HL-60 (cell line): ENCODE data around the gene CDC42BPB.

Source experiments
- DNase-seq, 2 experiments: peaks; one replicate each; pipeline ENCODE4 v3.0.0-alpha.2; 2010 to 2020; ENCODE audit warnings: low read depth in 1 of 2, low spot score in 1 of 2
- H3K27ac ChIP-seq: fragments of 250-450 bp; sonication (Bioruptor Pico); replicated peaks from 2 replicates; pipeline ENCODE4 v1.5.1; 2020; ENCODE audit warnings: mild to moderate bottlenecking, moderate library complexity
- H3K27me3 ChIP-seq: fragments of 250-450 bp; sonication (Bioruptor Pico); 2 replicates; pipeline ENCODE4 v1.5.1; 2021; ENCODE audit warnings: mild to moderate bottlenecking, moderate library complexity; ENCODE audit not compliant: insufficient read depth, poor library complexity, severe bottlenecking
- H3K4me3 ChIP-seq: replicated peaks from 2 replicates; pipeline ENCODE4 v1.5.1; 2011; ENCODE audit warnings: mild to moderate bottlenecking, control low read depth, low read length; ENCODE audit not compliant: insufficient read depth
- CTCF ChIP-seq: IDR thresholded peaks from one replicate; pipeline ENCODE4 v1.5.1; 2011; ENCODE audit warnings: low read length, control low read depth, inconsistent platforms; ENCODE audit not compliant: insufficient read depth
- GABPA ChIP-seq: IDR thresholded peaks from 2 replicates; pipeline ENCODE4 v1.6.1; 2012; ENCODE audit warnings: low read depth
- POLR2AphosphoS5 ChIP-seq: IDR thresholded peaks from 2 replicates; pipeline ENCODE4 v1.6.1; 2012; ENCODE audit warnings: low read depth
- REST ChIP-seq: IDR thresholded peaks from 2 replicates; pipeline ENCODE4 v1.6.1; 2012; ENCODE audit warnings: low read depth; ENCODE audit not compliant: insufficient replicate concordance
- SPI1 ChIP-seq: IDR thresholded peaks from 2 replicates; pipeline ENCODE4 v1.6.1; 2012; ENCODE audit warnings: low read depth, mild to moderate bottlenecking, borderline replicate concordance

The CDC42BPB gene

DNA sequence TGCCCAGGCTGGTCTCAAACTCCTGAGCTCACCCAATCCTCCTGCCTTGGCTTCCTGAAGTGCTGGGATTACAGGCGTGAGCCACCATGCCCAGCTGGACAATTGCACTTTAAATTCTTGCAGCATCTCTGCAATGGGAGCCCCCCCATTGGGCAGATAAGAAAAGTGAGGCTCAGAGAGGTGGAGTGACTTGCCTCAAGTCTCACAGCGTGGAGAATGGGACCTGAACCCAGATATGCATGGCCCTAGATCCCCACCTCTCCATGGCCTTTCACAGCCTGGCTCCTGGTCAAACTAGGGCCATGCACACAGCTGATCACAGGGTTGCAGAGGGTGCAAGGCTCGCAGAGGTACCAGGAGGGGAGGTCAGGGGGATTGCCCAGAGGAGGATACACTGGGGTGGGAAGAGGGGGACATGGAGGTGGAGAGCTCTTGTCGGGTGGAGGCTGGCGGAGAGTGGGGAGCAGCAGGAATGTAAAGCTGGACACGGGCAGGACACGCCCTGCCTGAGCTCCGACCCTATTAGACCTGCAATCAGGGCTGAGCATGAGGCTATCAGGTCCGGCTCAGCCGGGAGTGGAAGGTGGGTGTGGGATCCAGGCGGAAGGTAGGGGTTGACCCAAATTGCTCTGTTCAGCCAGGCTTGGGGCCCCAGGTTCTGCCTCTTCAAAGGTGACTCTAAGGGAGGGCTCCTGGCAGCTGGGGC lies 44.1 kb upstream of the CDC42BPB start:
- Histone ChIP-seq H3K27ac (no peak overlapping the region), H3K27me3 (peaks cover 27% of the 10 kb centered on the region)
- TF ChIP-seq CTCF (no peak), REST (no peak)

DNA sequence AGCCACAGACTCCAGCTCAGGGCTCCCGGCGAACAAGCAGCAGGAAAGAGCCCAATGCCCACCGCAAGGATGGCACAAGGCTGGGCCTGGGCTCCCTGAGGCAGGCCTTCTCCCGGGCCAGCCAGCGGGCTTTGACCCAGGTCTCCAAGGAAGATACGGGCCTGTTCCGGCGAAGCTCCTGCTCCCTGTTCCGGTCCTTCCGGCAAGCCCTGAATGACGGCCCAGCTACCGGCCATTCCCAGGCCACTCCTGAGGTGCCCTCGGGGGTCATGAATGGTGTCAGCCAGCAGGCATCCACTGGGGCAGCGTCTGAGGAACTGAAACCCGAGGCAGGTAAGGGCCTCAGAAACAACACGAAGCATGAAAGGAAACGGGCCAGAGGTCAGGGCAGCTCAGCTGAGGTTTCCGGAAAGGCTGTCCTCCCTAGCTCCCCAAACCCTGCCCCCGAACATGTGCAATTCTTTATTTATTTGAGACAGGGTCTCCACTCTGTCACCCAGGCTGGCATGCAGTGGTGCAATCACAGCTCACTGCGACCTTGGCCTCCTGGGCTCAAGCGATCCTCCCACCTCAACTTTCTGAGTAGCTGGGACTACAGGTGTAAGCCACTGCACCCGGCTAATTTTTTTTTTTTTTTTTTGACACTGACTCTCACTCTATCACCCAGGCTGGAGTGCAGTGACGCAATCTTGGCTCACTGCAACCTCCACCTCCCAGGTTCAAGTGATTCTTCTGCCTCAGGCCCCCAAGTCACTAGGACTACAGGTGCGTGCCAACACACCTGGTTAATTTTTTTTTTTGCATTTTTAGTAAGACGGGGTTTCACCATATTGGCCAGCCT lies 43.2 kb upstream of the CDC42BPB start:
- H3K27ac ChIP-seq = no peak overlapping the region
- DNase-seq = no peak
- no peak for TF ChIP-seq SPI1
- peaks cover 27% of the 10 kb centered on the region for H3K27me3 ChIP-seq
- H3K4me3 ChIP-seq = no peak overlapping the region

More for the DNA sequence above, 44.1 kb upstream of the CDC42BPB start:
- no peak for DNase-seq
- H3K4me3 ChIP-seq = no peak overlapping the region

GRCh38 chr14:103099733-103100280 lies 42.5 kb upstream of the CDC42BPB start:
- no peak for DNase-seq
- Histone ChIP-seq H3K27me3 (peaks cover 27% of the 10 kb centered on the region), H3K27ac (no peak overlapping the region), H3K4me3 (no peak overlapping the region)
- no peak for TF ChIP-seq REST
- TF ChIP-seq SPI1 = no peak
- no peak for TF ChIP-seq CTCF
- no peak for TF ChIP-seq POLR2AphosphoS5
- TF ChIP-seq GABPA = no peak

DNA sequence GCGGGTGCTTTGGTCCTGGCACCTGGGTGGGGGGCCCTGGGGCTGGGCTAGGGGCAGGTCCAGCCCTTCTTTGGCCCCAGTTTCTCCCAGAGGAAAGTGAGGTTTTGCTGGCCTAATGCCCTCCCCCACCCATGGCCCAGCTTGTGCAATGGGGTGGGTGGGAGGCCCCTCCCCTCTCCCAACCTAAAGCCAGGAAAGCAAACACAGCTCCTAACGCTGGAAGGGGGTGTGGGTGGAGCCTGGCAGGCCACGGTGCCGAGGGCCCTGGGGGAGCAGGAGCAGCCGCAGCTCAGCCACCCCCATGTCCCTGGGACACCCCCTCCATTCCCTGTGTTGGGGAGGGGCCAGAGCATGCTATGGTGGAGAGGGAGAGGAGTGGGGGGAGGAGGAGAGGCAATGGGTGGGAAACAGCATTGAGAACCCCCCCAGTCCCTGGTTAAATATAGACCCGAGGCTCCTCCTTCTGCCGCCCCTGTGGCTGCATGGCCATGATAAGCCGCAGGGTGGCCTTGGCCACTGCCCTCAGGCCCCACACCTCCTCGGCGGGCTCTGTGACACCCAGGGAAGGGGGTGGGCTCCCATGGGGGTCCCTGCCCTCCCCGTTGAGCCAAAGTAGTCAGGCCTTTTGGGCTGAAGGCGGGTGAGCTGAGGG lies 41.9 kb upstream of the CDC42BPB start:
- no peak for TF ChIP-seq GABPA
- TF ChIP-seq CTCF = no peak
- TF ChIP-seq POLR2AphosphoS5 = no peak
- TF ChIP-seq SPI1 = no peak
- no peak for TF ChIP-seq REST
- H3K27me3 ChIP-seq = peaks cover 21% of the 10 kb centered on the region
- H3K27ac ChIP-seq = no peak overlapping the region
- DNase-seq = no peak
- no peak overlapping the region for H3K4me3 ChIP-seq
